DOHH2 (cell line): ENCODE measurements around the gene MVB12B.

Source experiments
- EZH2phosphoT487 ChIP-seq: fragments of 200-600 bp; sonication (generic); IDR thresholded peaks from 2 replicates; pipeline ENCODE4 v1.6.1; 2017; ENCODE audit warnings: borderline replicate concordance, mild to moderate bottlenecking, antibody characterized with exemption, low read length, moderate library complexity, mixed read lengths
- TF ChIP-seq, protein P1 (sequence below): fragments of 200-600 bp; sonication (generic); IDR thresholded peaks from one replicate; pipeline ENCODE4 v1.5.1; 2014; ENCODE audit warnings: antibody characterized with exemption, mild to moderate bottlenecking, low read depth, low read length; ENCODE audit not compliant: poor library complexity, severe bottlenecking

DNA sequence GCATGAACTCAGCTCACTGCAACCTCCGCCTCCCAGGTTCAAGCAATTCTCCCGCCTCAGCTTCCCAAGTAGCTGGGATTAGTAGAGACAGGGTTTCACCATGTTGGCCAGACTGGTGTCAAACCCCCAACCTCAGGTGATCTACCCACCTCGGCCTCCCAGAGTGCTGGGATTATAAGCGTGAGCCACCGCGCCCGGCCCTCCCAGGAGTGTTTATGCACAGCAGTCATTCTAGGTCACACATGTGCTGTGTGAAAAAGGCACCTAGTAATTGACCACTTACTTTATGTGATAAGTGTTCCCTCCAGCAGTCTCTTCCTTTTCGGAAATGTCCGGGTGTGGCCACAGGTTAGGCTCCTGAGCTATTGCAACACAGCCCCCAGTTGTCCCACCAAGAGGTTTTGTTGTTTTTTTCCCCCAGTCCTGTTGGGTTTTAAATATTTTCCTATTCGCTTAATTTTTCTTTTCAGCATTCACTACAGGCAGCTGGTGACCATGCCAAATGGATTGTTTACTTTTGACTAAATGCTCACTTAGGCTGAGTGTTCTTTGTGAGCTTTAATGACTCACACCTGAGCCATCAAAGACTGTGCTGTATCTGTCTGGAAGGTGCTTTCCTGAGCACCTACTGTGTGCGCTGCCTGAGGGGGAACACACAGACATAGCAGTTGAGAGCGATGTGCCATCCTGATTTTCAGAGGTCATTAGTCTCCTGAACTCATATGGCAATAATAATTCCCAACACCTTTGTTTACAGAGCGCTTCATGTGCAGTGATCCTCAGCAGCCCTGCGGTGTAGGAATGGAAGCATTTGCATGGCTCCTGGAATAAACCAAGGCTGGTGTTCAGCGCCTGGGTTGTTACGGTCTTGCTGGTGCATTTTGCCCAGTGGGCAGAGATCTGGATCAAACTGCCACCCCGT, 94.3 kb downstream of the MVB12B start:
- TF ChIP-seq, protein P1, sequence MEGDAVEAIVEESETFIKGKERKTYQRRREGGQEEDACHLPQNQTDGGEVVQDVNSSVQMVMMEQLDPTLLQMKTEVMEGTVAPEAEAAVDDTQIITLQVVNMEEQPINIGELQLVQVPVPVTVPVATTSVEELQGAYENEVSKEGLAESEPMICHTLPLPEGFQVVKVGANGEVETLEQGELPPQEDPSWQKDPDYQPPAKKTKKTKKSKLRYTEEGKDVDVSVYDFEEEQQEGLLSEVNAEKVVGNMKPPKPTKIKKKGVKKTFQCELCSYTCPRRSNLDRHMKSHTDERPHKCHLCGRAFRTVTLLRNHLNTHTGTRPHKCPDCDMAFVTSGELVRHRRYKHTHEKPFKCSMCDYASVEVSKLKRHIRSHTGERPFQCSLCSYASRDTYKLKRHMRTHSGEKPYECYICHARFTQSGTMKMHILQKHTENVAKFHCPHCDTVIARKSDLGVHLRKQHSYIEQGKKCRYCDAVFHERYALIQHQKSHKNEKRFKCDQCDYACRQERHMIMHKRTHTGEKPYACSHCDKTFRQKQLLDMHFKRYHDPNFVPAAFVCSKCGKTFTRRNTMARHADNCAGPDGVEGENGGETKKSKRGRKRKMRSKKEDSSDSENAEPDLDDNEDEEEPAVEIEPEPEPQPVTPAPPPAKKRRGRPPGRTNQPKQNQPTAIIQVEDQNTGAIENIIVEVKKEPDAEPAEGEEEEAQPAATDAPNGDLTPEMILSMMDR = no peak
- no peak for TF ChIP-seq EZH2phosphoT487
